Parathyroid adenoma (tissue), 2 donors: ENCODE results near the gene PPM1H.
"Not testable (repeated sequence)": the region's sequence is repeated elsewhere in the genome, so short reads cannot be mapped to it uniquely, and the experiment has no call there.

ENCODE experiments used
- H2AFZ ChIP-seq: fragments of 300-600 bp; sonication (generic); one replicate; pipeline ENCODE4 v1.7.0; 2017; ENCODE audit warnings: antibody characterized with exemption, mild to moderate bottlenecking
- H3K27ac ChIP-seq: fragments of 300-600 bp; sonication (generic); one replicate; pipeline ENCODE4 v1.7.0; 2017
- H3K27me3 ChIP-seq: fragments of 300-600 bp; sonication (generic); one replicate; pipeline ENCODE4 v1.7.0; 2017; ENCODE audit warnings: low read length; ENCODE audit not compliant: control insufficient read depth, insufficient read depth
- H3K36me3 ChIP-seq: fragments of 300-600 bp; sonication (generic); one replicate; pipeline ENCODE4 v1.7.0; 2017; ENCODE audit warnings: low read length; ENCODE audit not compliant: control insufficient read depth, insufficient read depth
- H3K4me1 ChIP-seq: fragments of 300-600 bp; sonication (generic); one replicate; pipeline ENCODE4 v1.7.0; 2017; ENCODE audit warnings: control low read depth
- H3K4me2 ChIP-seq: fragments of 300-600 bp; sonication (generic); one replicate; pipeline ENCODE4 v1.7.0; 2017; ENCODE audit warnings: low read length
- H3K4me3 ChIP-seq: fragments of 300-600 bp; sonication (generic); one replicate; pipeline ENCODE4 v1.7.0; 2017; ENCODE audit warnings: low read depth, low read length
- H3K79me2 ChIP-seq: fragments of 300-600 bp; sonication (generic); one replicate; pipeline ENCODE4 v1.7.0; 2017; ENCODE audit warnings: control low read depth
- H3K9ac ChIP-seq: fragments of 300-600 bp; sonication (generic); one replicate; pipeline ENCODE4 v1.7.0; 2017; ENCODE audit warnings: mild to moderate bottlenecking
- H3K9me3 ChIP-seq: fragments of 300-600 bp; sonication (generic); one replicate; pipeline ENCODE4 v1.7.0; 2017; ENCODE audit warnings: low read length; ENCODE audit not compliant: control insufficient read depth
- CTCF ChIP-seq: fragments of 300-600 bp; sonication (generic); IDR thresholded peaks from one replicate; pipeline ENCODE4 v1.7.0; 2017; ENCODE audit warnings: antibody characterized with exemption, mild to moderate bottlenecking
- donor health status: primary hyperparathyroidism.

Gene PPM1H

GRCh38 chr12:62966990-62967506 lies 32.1 kb upstream of the PPM1H start:
- Histone ChIP-seq H3K4me1 (peaks cover 25% of the 10 kb centered on the region), H3K9me3 (no peaks in the 10 kb centered on the region), H3K9ac (no peak overlapping the region), H3K4me2 (no peak overlapping the region), H3K27me3 (no peaks in the 10 kb centered on the region), H3K79me2 (peaks cover 4% of the 10 kb centered on the region), H3K27ac (no peak overlapping the region), H2AFZ (no peak overlapping the region), H3K36me3 (no peaks in the 10 kb centered on the region), H3K4me3 (no peak overlapping the region)
- no peak for TF ChIP-seq CTCF

GRCh38 chr12:62966446-62966989 lies 31.6 kb upstream of the PPM1H start:
- not testable (repeated sequence) for H3K9me3 ChIP-seq, H3K4me2 ChIP-seq, H3K27ac ChIP-seq, H3K36me3 ChIP-seq, H2AFZ ChIP-seq, H3K79me2 ChIP-seq, H3K9ac ChIP-seq, H3K4me3 ChIP-seq, H3K27me3 ChIP-seq
- peaks cover 22% of the 10 kb centered on the region for H3K4me1 ChIP-seq

DNA sequence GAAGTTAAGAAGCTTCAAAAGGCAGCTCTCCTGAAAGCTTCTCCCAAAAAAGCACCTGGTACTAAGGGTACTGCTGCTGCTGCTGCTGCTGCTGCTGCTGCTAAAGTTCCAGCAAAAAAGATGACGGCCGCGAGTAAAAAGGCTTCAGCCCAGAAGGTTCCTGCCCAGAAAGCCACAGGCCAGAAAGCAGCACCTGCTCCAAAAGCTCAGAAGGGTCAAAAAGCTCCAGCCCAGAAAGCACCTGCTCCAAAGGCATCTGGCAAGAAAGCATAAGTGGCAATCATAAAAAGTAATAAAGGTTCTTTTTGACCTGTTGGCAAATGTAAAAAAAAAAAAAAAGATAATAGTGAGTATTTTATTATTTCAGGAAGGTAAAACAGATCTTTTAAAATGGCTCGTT lies 30.8 kb upstream of the PPM1H start:
- H3K27ac ChIP-seq, H3K9me3 ChIP-seq, H3K4me3 ChIP-seq, H3K79me2 ChIP-seq, H2AFZ ChIP-seq, H3K9ac ChIP-seq, H3K4me2 ChIP-seq, H3K36me3 ChIP-seq, H3K27me3 ChIP-seq: not testable (repeated sequence)
- peaks cover 18% of the 10 kb centered on the region for H3K4me1 ChIP-seq

DNA sequence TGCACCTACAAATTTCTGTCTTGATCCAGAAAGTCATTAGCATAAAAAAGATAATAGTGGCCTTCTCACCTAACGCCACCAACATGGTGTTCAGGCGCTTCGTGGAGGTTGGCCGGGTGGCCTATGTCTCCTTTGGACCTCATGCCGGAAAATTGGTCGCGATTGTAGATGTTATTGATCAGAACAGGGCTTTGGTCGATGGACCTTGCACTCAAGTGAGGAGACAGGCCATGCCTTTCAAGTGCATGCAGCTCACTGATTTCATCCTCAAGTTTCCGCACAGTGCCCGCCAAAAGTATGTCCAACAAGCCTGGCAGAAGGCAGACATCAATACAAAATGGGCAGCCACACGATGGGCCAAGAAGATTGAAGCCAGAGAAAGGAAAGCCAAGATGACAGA lies 30.3 kb upstream of the PPM1H start:
- not testable (repeated sequence) for H3K4me3 ChIP-seq, H3K79me2 ChIP-seq, H3K4me2 ChIP-seq, H2AFZ ChIP-seq, H3K9ac ChIP-seq, H3K27ac ChIP-seq, H3K9me3 ChIP-seq, H3K36me3 ChIP-seq, H3K27me3 ChIP-seq
- H3K4me1 ChIP-seq, result peaks cover 21% of the 10 kb centered on the region

DNA sequence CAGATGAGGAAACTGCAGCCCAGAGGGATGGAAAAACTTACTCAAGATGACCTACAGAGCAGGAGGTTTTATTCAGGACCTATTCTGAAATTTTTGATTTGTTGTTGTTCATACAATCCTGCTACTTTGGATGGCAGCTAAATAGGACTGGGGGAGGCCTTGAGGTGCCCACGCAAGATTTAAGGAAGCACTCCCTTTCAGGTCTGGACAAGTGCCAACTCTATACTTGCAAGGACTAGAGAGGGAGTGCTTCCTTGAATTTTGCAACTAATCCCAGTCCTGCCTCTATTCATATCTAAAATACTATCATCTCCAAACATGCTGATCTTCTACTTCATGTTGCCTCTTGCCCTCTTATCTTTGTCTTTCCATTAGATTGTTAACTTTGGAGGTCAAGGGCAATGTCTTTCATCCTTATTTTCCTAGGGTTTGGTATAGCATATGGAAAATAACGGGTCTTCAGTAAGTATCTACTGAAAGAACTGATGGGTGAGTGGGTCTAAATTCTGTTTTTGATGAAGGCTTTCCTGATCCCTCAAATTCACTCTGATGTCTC lies 28.6 kb upstream of the PPM1H start:
- H3K4me1 ChIP-seq, result peaks cover 34% of the 10 kb centered on the region
- H3K4me3 ChIP-seq, result no peak overlapping the region
- H3K9me3 ChIP-seq, result no peaks in the 10 kb centered on the region
- no peak overlapping the region for H3K27ac ChIP-seq
- no peak overlapping the region for H3K4me2 ChIP-seq
- no peak overlapping the region for H2AFZ ChIP-seq
- no peak overlapping the region for H3K9ac ChIP-seq
- no peak for TF ChIP-seq CTCF
- H3K36me3 ChIP-seq, result no peaks in the 10 kb centered on the region
- peaks cover 4% of the 10 kb centered on the region for H3K79me2 ChIP-seq
- no peaks in the 10 kb centered on the region for H3K27me3 ChIP-seq

DNA sequence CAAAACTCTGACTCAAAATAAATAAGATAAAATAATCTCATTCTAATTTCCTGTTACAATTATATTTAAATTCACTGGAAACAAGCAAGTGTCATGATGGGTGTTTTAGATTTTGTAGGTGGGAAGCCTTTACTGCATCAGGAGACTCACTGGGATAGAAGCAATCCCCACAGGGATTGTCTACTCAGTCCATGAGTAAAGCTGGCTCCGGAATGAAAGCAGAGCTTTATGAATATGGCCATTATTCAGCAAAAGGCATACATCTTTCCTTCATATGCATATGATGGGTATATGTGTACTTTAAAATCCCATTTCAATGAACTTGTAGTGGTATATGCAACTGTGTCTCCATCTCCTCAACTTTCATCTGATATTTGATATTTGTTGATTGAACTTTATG lies 25.4 kb upstream of the PPM1H start:
- Histone ChIP-seq H3K27ac (peak overlapping the region; percentile 94), H2AFZ (peak overlapping the region; percentile 54), H3K27me3 (no peaks in the 10 kb centered on the region), H3K4me1 (peaks cover 49% of the 10 kb centered on the region), H3K4me3 (no peak overlapping the region), H3K36me3 (no peaks in the 10 kb centered on the region), H3K79me2 (peaks cover 4% of the 10 kb centered on the region), H3K4me2 (no peak overlapping the region), H3K9me3 (no peaks in the 10 kb centered on the region), H3K9ac (no peak overlapping the region)
- TF ChIP-seq CTCF, result no peak
